ENCODE results near the gene RPTOR.

RPTOR gene

DNA sequence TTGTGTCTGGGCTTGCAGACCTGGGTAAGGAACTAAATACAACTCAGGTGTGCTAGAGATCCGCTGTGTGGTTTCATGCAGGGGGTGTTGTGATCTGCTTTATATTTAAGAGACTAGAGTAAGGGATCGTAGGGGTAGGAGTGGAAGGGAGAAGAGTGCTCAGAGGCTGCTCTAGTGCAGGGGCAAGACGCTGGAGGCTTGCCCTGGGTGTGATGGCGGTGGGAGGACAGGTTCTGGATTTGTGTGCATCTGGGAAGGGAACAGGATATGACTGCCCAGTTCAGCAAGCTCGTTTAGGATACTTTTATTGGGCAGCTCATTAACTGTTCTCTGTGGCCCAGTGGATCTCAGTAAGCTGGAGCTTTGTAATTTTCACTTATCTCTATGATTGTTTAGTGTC is 47.6 kb downstream of the RPTOR start:
- no peak for DNase-seq

GRCh38 chr17:80593181-80593580 is 48.5 kb downstream of the RPTOR start:
- no peak for DNase-seq

GRCh38 chr17:80594431-80595269 is 50.0 kb downstream of the RPTOR start:
- DNase-seq = no peak

- no peak for DNase-seq
Observed at GRCh38 chr17:80596760-80597608, 52.3 kb downstream of the RPTOR start.

GRCh38 chr17:80598813-80599545 is 54.3 kb downstream of the RPTOR start:
- no peak for DNase-seq

DNA sequence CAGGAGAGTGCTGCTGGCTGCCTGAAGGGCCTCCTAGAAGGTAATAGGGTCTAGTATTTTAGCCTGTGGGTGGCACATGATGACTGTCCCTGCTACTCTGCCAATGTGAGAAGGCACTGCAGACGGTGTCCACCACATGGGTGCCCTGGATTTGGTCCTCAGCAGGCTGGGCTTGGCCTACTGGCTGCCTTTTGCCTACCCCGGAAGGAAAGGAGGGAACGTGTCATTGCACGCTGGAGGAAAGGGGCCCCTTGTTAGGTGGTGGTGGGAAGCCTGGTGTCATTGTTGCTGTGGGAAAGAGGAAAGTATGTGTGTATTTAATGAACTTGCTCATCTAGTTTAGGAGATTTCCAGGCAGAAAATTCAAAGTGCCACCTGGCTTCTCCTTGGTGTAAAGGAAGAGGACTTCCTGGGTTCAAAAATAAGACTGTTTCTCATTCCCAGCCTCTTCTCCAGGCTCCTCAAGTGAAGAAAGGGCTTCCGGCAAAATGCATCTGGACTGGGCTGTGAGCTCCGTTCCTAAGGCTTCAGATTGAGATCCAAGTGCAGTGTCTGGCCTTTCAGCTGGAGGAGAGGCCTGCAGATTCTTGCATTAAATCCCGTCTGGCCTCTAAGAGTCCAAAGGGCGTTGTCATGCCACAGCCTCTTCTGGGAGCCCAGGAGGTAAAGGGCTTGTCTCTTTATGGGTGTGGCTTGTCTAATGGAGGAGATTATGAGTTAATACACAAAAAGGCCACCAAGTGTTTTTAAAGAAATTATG is 55.1 kb downstream of the RPTOR start:
- no peak for DNase-seq

GRCh38 chr17:80601146-80601545 is 56.5 kb downstream of the RPTOR start:
- DNase-seq = no peak

DNA sequence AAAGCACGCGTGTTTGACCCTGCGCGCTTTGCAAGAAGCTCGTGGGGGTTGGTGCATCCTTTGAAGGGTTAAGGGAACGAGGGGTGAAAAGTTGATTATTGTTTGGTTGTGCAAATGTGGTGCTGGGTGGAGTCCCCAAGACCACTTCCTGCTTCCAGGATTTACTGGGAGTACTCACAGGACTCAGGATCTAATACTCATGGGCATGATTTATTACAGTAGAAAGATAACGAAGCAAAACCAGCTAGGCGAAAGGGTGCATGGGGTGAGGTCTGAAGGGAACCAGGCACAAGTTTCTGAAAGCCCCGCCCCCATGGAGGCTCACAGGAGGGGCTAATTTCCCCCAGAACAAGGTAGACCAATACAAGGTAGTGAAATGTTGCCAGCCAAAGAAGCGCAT is 58.8 kb downstream of the RPTOR start:
- no peak for DNase-seq

DNA sequence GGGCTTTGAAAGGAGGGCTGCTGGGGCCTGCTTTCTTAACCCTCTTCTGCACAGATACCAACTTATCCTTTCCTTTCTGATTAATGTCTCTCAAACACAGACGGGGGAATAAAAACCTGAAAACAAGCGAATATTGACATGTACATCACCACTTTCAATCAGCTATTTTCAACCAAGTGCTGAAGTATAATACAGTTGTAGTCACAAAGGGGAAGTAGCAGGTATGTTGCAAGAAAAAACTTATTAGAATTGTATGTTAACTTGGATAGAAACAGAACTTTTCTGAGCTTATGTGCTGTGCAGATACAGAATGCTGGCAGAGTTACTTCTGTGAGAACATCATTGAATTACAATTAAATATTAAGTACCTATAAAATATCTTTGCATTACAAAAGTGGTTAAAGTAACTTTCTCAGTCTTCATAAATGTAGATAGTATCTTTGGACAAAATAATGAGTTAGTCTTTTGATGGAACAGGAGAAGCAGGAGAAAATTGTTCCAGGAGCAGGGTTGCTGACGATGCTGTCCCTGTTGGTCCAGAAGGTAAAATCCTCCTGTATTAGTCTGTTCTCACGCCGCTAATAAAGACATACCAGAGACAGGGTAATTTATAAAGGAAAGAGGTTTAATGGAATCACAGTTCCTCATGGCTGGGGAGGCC is 59.5 kb downstream of the RPTOR start:
- DNase-seq = no peak

DNA sequence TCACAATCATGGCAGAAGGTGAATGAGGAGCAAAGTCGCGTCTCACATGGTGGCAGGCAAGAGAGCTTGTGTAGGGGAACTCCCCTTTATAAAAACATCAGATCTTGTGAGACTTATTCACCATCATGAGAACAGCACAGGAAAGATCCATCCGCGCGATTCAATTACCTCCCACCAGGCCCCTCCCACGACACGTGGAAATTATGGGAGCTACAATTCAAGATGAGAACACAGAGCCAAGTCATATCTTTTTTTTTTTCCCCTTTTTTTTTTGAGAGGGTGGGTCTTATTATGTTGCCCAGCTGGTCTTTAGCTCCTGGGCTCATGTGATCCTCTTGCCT is 60.0 kb downstream of the RPTOR start:
- no peak for DNase-seq

GRCh38 chr17:80605326-80606066 is 60.9 kb downstream of the RPTOR start:
- no peak for DNase-seq

- DNase-seq = no peak
Observed at GRCh38 chr17:80608326-80608725, 63.7 kb downstream of the RPTOR start.

- DNase-seq = no peak
Observed at GRCh38 chr17:80609757-80610156, 65.1 kb downstream of the RPTOR start.

DNA sequence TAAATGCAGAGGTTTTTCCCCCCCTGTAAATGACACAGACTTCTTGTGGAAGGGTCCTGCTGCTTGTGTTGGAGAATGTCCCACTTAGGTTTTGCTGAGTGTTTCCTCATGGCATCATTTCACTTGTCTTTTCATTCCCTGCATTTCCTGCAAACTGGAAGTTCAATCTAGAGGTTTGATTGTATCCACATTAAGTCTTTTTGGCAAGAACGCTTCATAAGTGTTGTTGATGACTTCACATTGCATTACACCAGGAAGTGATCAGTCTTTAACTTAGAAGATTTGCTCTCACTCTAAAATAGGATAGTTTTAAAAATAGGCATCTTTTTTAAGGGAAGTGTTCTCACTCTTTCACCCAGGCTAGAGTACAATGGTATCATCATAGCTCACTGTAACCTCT is 67.2 kb downstream of the RPTOR start:
- DNase-seq = no peak

- no peak for DNase-seq
Observed at GRCh38 chr17:80612997-80613731, 68.5 kb downstream of the RPTOR start.

DNA sequence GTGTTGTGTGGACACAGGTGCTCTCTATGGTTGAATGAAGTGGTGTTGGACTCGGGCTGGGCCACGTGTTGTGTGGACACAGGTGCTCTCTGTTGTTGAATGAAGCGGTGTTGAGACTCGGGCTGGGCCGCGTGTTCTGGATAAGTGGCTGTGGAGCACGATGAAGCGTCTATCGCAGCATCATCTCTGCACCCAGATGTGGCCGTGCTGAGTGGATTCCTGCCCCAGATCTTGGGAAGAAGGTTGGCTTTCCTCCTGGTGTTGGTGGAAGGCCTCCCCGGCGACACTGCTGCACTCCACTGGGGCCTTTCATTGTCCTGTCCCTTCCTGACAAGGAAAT is 69.1 kb downstream of the RPTOR start:
- no peak for DNase-seq

DNA sequence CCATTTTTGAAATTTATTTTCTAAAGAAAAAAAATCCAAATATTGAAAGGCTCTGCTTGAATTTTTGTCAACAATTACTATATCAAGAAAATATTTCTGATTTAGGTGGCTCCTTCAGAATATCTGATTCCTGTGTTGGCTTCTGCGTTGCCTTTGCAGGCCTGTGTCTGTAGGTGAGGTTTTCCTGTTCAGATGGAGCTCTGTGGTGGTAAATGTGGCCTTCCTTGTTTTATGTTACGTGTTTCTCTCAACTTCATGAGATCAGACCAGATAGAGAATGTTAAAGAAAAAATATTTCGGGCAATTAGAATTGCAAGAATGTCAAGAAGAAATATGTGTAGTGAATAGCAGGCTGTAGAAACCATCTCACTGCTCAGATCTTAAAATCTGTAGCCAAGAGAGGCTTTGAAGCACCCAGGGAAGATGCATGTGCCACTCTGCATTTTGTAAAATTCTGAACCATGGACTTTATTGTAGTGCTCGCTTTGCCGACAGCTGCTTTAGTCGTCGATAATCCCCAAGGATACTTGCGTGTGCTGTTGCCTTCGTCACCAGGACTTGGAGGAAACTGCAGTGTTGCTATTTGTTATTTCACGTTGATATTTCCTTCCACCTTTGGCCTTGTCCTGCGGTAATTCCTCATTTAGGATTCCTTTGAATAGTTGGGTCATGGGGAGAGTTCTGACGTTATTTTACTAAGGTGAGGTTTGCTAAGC is 69.9 kb downstream of the RPTOR start:
- DNase-seq = no peak

GRCh38 chr17:80615376-80615775 is 70.7 kb downstream of the RPTOR start:
- DNase-seq = no peak

GRCh38 chr17:80616705-80617104 is 72.1 kb downstream of the RPTOR start:
- DNase-seq = no peak

GRCh38 chr17:80618304-80618703 is 73.7 kb downstream of the RPTOR start:
- DNase-seq = no peak

Data from amniotic stem cell (primary cell).